Activated effector memory CD4-positive, alpha-beta T cell treated with Interleukin-2 at 50 U/mL for 16 hours (primary cell): ENCODE measurements around the gene GIMAP6.

ENCODE experiments used
- DNase-seq: peaks from one replicate; pipeline ENCODE4 v3.0.0-alpha.2; 2020

The GIMAP6 gene

GRCh38 chr7:150580638-150581394 lies 51.4 kb downstream of the GIMAP6 start:
- no peak for DNase-seq

- DNase-seq, result peak; percentile 24
These were observed 52.1 kb downstream of the GIMAP6 start for GRCh38 chr7:150579979-150580637.
